NCI-H446 treated with DMSO at 0.1 percent for 48 hours (cell line): ENCODE results near the gene UNC79.

ENCODE experiments used
- DNase-seq: peaks from one replicate; lab custom pipeline; 2025; lab: John Stamatoyannopoulos, UW

The UNC79 gene

GRCh38 chr14:93727917-93728650 is 297.3 kb downstream of the UNC79 start:
- DNase-seq: no peak

- DNase-seq: no peak
Measured at GRCh38 chr14:93728651-93729016, 297.9 kb downstream of the UNC79 start.

- DNase-seq: no peak
Measured at GRCh38 chr14:93729993-93730392, 299.3 kb downstream of the UNC79 start.

- DNase-seq: no peak
Measured at GRCh38 chr14:93731753-93732152, 301.0 kb downstream of the UNC79 start.

GRCh38 chr14:93732524-93732923 is 301.8 kb downstream of the UNC79 start:
- no peak for DNase-seq

- no peak for DNase-seq
Measured at GRCh38 chr14:93733231-93733630, 302.5 kb downstream of the UNC79 start.

- no peak for DNase-seq
Measured at GRCh38 chr14:93733631-93734030, 302.9 kb downstream of the UNC79 start.

GRCh38 chr14:93734086-93734822 is 303.5 kb downstream of the UNC79 start:
- no peak for DNase-seq

GRCh38 chr14:93735206-93735605 is 304.5 kb downstream of the UNC79 start:
- no peak for DNase-seq

GRCh38 chr14:93736378-93737014 is 305.8 kb downstream of the UNC79 start:
- no peak for DNase-seq

- no peak for DNase-seq
Measured at GRCh38 chr14:93737634-93738033, 306.9 kb downstream of the UNC79 start.

- peak; percentile 19 for DNase-seq
Measured at GRCh38 chr14:93741556-93742230, 311.0 kb downstream of the UNC79 start.

- DNase-seq: no peak
Measured at GRCh38 chr14:93742761-93743160, 312.0 kb downstream of the UNC79 start.

- no peak for DNase-seq
Measured at GRCh38 chr14:93743270-93744060, 312.7 kb downstream of the UNC79 start.

GRCh38 chr14:93744176-93744575 is 313.4 kb downstream of the UNC79 start:
- DNase-seq: no peak

GRCh38 chr14:93744876-93745275 is 314.1 kb downstream of the UNC79 start:
- no peak for DNase-seq

GRCh38 chr14:93745603-93746273 is 315.0 kb downstream of the UNC79 start:
- no peak for DNase-seq

- DNase-seq: no peak
Measured at GRCh38 chr14:93747102-93747501, 316.4 kb downstream of the UNC79 start.

- no peak for DNase-seq
Measured at GRCh38 chr14:93747560-93747959, 316.8 kb downstream of the UNC79 start.

- DNase-seq: no peak
Measured at GRCh38 chr14:93748208-93749075, 317.7 kb downstream of the UNC79 start.
